GM12872 (cell line): ENCODE results near the gene MMP1.

Experiments used
- CTCF ChIP-seq: IDR thresholded peaks from 3 replicates; pipeline ENCODE4 v1.5.1; 2011; ENCODE audit warnings: low read depth, mild to moderate bottlenecking, low read length, moderate library complexity; ENCODE audit not compliant: insufficient read depth

Gene MMP1

DNA sequence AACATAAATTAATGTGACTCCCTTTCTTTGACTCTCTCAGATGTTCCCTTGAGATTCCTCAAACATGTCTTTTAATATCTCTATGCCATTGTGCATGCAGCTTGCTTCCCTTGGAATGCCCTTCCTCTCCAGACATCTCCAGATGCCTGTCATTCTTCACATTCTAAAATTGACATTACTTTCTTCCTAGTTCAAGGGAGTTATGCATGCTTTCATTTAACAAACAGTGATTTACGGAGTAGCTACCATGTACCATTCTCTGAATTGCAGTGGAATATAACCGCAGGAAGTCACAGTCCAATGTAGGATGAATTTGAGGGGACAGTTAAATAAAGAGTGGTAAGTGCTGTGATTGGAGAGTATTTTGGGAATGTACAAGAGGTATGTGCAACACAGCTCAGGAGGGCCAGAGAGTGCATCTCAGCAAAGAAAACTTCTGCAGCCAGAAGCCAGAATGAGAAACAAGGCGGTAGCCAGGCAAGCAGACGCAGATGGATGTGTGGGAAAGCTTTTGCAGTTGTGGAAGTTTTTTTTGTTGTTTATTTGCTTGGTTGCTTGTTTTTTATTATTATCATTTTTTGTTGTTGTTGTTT lies 36.2 kb downstream of the MMP1 start:
- TF ChIP-seq CTCF = no peak

DNA sequence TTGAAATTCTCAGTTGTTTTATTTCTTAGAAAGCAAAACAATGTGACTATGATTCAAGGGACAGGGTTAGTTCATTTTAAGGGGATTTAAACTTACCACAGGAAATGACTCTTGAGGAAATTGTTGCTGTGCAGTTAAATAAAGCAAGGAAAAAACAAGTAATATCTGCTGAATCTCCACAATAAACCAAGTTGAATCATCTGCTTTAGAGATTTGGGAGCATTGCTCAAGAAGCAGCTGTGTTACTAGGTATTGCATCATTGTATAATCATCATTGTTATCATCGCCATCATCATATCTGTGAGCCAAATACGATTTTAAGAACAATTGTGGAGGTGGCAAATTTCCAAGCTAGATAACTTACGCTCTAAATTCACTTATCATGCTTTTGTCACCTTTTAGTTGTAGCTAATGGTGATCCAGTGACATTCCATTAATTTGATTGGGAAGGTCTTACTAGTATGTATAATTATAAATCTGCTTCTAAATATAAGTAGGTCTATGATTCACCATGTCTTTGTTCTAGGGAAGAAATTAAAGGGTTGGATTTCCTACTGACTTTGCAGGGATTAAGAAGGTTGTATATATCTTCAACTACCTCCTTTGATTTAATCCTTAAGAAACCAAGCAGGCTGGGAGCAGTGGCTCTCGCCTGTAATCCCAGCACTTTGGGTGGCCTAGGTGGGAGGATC lies 37.5 kb downstream of the MMP1 start:
- no peak for TF ChIP-seq CTCF

DNA sequence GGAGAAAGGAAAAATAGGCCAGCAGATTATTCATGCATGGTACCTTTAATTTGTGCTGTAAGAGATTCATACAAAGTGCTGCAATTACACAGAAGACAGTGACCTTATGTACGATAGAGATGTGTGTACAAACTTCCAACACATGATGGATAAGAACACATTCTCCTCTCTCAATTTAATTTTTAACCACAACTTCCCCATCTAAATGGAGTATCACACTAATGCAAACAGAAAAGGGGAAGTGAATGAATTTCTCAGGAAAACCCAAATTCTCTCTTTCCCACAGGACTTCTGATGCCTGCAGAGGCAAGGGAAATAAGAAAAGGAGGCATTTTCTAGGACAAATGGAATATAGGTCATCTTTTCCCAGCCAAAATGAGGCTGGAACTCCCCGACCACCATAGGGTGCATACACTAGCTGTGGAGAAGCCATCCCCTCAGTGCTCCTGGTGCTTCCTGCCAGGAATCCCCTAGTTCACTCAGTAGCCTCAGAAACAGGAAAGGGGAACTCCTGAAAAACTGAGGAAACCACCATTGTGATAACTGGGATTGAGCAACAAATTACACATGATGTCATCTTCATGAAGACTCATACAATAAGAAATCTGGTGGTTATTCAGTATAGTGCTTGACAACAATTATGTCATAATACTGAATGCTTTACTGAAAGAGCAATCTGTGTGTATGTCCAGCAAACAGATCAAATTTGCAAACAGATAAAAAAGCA lies 40.0 kb downstream of the MMP1 start:
- no peak for TF ChIP-seq CTCF

- no peak for TF ChIP-seq CTCF
Observed at GRCh38 chr11:102753267-102753666, 44.7 kb downstream of the MMP1 start.

DNA sequence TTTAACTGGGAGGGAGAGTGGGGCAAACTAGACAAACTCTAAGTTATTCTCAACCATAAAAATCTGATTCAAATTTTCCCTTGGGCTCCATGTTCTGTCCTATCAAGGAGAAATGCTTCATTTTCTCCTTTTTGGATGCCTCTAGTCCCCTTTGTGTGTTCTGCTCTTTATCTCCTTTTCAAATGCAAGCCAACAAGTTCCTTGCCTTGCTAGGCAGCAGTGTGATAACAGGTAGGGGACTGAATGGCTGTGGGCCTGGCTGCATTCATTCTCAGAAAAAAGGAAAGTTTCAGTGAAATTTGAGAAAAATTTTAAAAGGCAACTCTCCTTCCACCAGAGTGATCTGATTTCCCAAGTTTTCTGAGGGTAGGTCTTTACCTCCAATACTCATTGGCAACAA lies 46.3 kb downstream of the MMP1 start:
- no peak for TF ChIP-seq CTCF

GRCh38 chr11:102749101-102749722 lies 48.7 kb downstream of the MMP1 start:
- no peak for TF ChIP-seq CTCF
